Measurements from ENCODE around the gene KCND3.

- TF ChIP-seq POLR2A (IDR thresholded peaks at IDR 0.05) (no peak), CTCF (IDR thresholded peaks at IDR 0.05) (no peak)
These were observed 27.7 kb upstream of the KCND3 start for GRCh38 chr1:112017183-112017582.

Data from tibial nerve (tissue), 3 donors.